HG03095 (cell line): Measurements from ENCODE around the gene TIE1.

Source experiments
- ATAC-seq: cut with Tn5 transposase; IDR thresholded peaks from one replicate; pipeline ENCODE4 v1.9.1; 2021; ENCODE audit warnings: moderate library complexity; ENCODE audit not compliant: unreplicated experiment

TIE1 gene

GRCh38 chr1:43334453-43335205 is 33.8 kb downstream of the TIE1 start:
- no peak for ATAC-seq

GRCh38 chr1:43337588-43337987 is 36.8 kb downstream of the TIE1 start, which contains the start of gene MPL:
Gene MPL, plus strand, starts transcription at chr1:43337818. Its CDS starts 31 bp downstream, at chr1:43337849.
- ATAC-seq: no peak

- ATAC-seq: no peak
Measured at GRCh38 chr1:43338001-43338400, 37.2 kb downstream of the TIE1 start.

DNA sequence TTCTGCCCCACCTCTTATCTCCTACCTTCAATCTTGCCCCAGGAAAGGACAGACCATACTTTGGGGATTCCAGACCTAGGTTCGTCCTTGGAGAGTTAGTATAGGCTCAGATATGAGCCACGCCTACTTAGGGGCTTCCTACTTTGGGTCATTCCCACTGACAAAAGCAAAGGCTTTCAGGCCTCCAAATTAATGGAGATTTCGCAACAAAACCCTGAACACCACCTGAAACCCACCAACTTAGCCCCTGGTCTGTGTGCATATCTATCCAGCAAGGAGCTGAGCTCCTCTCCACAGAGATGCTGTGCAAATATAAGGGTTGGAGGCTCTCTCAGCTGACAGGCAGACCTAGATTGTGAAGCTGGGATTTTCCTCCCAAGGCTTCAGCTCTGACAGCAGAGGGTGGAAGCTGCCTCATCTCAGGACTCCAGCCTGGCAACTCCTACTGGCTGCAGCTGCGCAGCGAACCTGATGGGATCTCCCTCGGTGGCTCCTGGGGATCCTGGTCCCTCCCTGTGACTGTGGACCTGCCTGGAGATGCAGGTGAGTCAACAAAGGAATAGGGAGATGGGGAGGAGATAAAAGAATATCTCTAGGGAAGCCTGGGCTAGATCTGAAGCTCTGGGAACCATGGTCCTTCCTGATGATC is 38.9 kb downstream of the TIE1 start:
- no peak for ATAC-seq

DNA sequence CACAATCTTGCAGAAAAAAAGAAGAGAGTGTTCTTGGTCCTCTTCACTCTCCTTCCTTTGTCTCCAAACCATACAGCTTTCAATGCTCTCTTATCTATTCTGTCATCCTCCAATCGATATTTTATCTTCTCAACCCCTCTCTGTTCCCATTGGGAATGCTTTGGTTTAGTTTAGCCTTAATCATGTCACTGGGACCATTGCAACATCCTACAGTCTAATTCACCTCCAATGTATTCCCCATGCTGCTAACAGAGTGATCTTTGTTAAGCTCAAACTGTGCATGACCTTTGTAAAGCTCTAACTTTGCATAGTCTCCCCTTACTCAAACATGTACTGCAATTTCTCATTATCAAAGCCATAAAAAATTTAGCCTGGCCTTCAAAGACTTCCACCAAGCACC is 39.8 kb downstream of the TIE1 start:
- no peak for ATAC-seq

DNA sequence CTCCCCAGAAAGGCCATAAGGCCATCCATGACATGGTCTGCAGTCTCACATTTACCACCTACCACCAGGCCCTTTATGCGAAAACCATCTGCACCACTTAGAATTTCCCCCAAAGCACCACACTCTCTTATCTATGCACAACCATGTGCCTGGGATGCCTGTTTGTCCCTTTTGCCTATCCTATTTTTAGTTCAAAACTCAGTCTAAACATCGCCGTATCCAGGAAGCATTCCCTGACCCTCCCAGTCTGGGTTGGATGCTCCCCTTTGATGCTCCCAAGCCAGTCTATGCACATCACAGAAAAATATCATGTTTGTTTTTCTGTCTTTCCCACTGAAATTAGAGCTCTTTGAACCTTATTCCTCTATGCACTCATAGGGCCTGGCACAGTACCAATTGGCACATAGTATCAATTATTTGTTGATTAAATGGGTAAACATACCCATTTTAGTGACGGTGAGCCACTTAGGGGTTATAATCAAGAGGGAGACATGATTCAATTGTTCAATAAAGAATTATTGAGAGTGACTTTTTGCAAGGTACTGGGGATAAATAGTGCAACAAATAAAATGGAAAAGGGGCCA is 43.6 kb downstream of the TIE1 start:
- no peak for ATAC-seq

DNA sequence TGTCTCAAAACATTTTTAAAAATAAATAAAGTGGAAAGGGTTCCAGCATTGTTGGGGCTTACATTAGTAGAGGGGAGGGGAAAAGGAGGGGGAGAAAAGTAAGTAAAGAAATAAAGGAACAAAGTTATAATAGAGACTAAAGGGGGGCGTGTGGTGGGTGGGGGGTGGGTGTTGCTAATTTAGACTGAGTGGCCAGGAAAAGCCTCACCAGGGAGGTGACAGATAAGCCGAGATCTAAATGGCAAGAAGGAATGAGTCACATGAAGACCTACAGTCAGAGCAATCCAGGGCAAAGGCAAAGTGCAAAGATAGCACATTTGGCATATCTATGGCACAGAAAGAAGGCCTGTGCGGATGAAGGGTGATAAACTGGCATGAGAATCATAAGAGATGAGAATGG is 44.3 kb downstream of the TIE1 start:
- ATAC-seq: no peak

- no peak for ATAC-seq
Measured at GRCh38 chr1:43346636-43347035, 45.9 kb downstream of the TIE1 start.

GRCh38 chr1:43348343-43348808 is 47.6 kb downstream of the TIE1 start:
- ATAC-seq: no peak

DNA sequence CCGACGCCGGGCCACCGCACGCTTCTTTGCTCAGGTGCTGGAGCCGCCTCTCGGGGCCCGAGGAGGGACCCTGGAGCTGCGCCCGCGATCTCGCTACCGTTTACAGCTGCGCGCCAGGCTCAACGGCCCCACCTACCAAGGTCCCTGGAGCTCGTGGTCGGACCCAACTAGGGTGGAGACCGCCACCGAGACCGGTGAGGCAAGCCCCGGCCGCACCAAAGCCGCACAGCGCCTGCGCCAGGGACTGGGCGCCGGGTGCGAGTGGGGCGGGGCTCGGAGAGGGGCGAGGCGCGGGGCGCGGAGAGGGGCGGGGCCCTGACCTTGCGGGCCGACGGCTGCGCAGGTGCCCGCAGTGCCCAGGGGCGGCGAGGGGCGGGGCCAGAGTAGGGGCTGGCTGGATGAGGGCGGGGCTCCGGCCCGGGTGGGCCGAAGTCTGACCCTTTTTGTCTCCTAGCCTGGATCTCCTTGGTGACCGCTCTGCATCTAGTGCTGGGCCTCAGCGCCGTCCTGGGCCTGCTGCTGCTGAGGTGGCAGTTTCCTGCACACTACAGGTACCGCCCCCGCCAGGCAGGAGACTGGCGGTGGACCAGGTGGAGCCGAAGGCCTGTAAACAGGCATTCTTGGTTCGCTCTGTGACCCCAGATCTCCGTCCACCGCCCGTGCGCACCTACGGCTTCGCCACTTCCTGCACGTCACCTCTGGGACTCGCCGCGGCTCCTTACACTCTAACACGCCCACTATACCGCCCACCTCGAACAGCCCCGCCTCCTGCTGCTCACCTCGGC is 48.2 kb downstream of the TIE1 start:
- ATAC-seq: no peak

DNA sequence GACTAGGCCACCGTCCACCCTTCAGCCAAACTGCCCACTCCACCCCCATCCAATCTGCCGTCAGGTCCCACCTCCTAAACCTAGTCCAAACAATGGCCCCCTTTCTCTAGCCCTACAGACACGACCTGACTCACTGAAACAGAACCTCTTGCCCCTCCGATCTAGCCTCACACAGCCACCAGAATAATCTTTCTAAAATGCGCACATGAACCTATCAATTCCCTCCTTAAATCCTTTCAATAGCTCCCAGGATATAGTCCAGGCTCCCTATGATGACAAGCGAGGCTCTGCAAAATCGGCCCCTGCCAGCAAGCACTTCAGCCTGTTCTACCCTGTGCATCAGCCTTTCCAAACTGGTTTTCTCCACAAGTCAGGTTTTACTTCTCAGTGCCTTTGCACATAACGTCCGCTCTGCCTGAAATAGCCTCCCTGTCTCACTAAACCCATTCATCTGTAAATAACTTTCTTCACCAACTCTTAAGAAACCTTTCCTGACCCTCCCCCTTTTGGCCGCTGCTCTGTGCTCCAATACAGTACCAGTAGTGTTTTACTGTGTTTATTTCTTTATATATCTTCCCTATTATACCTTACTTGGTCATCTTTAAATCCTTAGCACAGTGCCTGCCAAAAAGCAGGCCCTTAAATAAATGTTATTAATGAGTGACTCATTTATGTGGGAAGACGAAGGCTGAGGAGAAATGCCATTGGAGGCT is 49.0 kb downstream of the TIE1 start:
- no peak for ATAC-seq

DNA sequence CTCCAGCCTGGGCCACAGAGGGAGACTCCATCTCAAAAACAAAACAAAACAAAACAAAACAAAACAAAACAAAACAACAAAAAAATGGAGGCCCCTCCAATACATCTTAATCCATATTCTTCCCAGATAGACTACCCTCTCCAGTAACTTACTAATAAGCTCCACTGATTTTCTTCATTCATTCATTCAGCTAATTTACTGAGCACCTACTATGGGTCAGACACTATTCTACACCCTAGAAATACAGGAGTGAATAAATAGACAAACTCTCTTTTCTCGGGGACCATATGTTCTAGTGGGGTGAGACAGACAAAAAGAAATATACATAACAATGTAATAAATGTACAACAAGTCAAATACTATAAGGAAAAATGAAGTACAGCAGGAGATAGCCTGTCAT is 50.2 kb downstream of the TIE1 start:
- no peak for ATAC-seq

- no peak for ATAC-seq
Measured at GRCh38 chr1:43351421-43352350, 50.9 kb downstream of the TIE1 start.

- ATAC-seq: no peak
Measured at GRCh38 chr1:43352351-43352705, 51.5 kb downstream of the TIE1 start.

DNA sequence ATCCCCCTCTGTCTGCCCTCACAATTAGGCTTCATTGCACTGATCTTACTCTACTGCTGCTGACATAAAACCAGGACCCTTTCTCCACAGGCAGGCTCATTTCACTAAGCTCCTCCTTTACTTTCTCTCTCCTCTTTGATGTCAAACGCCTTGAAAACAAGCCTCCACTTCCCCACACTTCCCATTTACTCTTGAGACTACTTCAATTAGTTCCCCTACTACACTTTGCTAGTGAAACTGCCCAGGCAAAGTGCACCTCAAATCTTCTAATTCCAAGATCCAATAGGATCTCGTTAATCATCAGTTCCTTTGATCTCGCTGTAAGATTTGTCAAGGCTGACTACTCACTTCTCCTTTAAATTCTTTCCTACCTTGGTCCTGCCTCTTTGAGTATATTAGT is 52.1 kb downstream of the TIE1 start:
- no peak for ATAC-seq

GRCh38 chr1:43354471-43354870 is 53.7 kb downstream of the TIE1 start:
- no peak for ATAC-seq

DNA sequence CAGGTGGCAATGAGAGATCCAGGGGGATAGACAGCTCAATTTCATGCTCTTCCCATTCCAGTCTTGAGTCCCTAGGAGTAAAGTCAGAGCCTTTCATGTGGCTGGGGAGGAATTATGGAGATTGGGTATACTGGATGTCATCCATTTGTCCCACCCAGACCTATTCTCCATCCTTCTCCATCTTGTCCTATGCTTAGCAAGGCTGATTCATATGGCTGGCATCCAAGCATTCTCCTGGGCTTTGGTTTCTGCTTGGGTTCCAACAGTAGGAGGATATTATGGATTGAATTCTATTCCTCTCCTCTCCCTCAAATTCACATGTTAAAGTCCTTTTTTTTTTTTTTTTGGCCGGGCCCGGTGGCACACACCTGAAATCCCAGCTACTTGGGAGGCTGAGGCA is 54.2 kb downstream of the TIE1 start:
- no peak for ATAC-seq

DNA sequence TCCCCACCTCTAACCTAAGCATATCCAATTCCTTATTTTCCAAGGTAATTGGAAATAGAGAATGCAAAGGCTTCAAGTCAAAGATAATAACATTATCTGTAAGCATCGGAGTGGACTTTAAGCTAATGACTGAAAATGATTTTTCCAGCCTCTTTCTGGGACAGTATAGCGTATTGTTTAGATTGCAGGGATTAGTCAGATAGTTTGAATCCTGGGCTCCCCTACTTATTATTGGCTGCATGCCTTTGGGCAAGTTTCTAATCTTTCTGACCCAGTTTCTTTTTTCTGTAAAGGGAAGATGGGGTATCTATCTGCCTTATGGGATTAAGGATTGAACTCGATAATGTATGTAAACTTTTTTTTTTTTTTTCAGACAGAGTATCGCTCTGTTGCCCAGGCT is 56.5 kb downstream of the TIE1 start:
- ATAC-seq: no peak

GRCh38 chr1:43358121-43358745 is 57.5 kb downstream of the TIE1 start:
- ATAC-seq: no peak
